ENCODE results near the gene PINLYP.

The PINLYP gene

DNA sequence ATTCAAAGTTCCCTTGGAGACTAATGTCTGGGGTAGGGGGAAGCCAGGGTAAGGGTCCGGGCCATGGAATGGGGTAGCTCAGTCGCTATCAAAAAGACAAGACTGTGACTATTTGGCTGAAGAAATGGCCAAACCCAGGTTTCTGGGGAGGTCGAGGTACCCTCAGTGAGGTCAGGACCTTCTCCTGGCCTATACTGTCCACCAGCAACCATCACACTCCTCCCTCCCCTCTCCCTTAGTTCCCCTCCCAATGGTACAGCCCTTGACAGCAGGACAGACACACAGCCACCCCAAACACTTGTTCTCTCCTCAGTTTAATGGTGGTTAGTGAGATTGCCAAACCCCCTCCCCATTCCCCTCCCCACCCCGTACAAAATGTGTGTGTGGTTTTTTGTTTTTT lies 46.5 kb downstream of the PINLYP start:
- no peak for DNase-seq (ENCODE audit: extremely low read depth, low read depth)
- TF ChIP-seq, protein P1, sequence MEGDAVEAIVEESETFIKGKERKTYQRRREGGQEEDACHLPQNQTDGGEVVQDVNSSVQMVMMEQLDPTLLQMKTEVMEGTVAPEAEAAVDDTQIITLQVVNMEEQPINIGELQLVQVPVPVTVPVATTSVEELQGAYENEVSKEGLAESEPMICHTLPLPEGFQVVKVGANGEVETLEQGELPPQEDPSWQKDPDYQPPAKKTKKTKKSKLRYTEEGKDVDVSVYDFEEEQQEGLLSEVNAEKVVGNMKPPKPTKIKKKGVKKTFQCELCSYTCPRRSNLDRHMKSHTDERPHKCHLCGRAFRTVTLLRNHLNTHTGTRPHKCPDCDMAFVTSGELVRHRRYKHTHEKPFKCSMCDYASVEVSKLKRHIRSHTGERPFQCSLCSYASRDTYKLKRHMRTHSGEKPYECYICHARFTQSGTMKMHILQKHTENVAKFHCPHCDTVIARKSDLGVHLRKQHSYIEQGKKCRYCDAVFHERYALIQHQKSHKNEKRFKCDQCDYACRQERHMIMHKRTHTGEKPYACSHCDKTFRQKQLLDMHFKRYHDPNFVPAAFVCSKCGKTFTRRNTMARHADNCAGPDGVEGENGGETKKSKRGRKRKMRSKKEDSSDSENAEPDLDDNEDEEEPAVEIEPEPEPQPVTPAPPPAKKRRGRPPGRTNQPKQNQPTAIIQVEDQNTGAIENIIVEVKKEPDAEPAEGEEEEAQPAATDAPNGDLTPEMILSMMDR (IDR thresholded peaks at IDR 0.05; ENCODE audit: low read depth, low read length, missing control alignments), result no peak
- H3K4me3 ChIP-seq (replicated peaks; ENCODE audit: low read depth, low read length), result no peak overlapping the region

DNA sequence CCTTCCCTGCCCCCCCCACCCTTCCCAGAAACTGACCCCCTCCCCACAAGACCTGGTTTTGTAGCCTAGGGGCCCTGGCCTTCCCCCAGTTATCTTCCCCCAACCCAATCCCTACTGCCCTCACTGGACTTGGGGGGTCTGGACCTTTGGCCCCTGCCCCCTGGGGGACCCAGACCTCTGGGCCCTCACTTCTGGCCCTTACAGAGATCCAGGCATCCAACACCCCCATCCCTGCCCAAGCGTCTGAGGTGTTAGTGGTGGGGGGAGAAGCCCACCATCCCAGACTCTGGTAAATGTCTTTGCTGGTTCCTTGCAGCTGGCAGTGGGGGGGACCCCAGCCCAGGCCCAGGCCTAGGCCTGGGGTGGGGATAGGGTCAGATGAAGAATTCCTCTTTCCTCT lies 47.4 kb downstream of the PINLYP start:
- TF ChIP-seq, protein P1 (IDR thresholded peaks at IDR 0.05; ENCODE audit: low read depth, low read length, missing control alignments), result no peak
- no peak for DNase-seq (ENCODE audit: extremely low read depth, low read depth)

DNA sequence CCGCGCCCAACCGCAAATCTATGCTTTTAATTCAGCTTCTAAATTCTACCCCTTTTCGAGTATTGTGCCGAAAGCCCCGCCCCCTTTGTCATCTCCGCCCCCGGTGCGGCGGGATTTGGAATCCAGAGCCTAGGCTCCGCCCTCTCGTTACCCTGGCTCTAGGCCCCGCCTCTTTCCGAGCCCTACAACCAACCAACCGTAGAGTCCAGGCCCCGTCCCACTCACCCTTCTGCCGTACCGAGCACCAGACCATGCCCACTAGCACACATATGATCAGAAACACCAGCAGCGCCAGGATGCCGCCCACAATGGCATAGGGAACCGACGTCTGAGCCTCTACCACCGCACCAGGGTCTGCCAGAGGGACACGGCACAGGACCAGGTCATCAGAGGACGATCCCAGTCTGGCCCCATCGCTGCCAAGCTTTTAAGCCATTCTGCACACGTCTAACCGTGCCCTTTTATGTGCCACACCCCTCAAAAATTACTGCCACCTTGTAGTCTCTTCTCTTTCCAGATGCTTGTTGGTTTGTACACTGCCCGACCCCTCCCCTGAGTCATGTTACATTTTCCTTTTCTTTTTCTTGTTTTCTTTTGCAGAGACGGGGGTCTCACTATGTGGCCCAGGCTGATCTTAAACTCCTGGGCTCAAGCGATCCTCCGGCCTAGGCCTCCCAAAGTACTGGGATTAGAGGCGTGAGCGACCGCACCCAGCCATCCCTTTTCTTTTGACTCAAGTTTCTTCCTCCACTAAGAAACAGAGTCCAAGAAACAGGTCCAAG lies 48.5 kb downstream of the PINLYP start:
- no peak for DNase-seq (ENCODE audit: extremely low read depth, low read depth)
- H3K4me3 ChIP-seq (replicated peaks; ENCODE audit: low read depth, low read length), result no peak overlapping the region
- TF ChIP-seq, protein P1 (IDR thresholded peaks at IDR 0.05; ENCODE audit: low read depth, low read length, missing control alignments), result no peak

More for the DNA sequence above, 47.4 kb downstream of the PINLYP start:
- H3K4me3 ChIP-seq (replicated peaks; ENCODE audit: low read depth, low read length), result no peak overlapping the region

DNA sequence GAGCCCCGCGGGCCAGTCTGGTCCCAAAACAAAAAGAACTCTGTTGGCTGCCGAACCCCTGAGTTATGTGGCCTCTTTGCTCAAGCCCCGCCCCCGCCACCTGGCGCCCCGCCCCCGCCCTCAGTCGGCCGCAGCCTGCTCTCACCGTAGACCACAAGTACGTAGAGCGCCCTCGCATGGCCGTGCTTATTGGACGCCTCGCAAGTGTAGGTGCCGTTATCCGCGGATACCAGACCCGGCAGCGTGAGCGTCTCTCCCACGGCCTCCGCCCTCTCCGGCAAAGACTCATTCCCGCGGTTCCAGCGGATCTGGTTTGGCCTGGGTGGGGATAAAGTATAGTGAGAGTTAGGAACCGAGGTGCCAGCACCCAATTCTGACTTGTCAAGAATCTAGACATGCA lies 49.3 kb downstream of the PINLYP start:
- H3K4me3 ChIP-seq (replicated peaks; ENCODE audit: low read depth, low read length), result no peak overlapping the region
- no peak for DNase-seq (ENCODE audit: extremely low read depth, low read depth)
- TF ChIP-seq, protein P1 (IDR thresholded peaks at IDR 0.05; ENCODE audit: low read depth, low read length, missing control alignments), result no peak

DNA sequence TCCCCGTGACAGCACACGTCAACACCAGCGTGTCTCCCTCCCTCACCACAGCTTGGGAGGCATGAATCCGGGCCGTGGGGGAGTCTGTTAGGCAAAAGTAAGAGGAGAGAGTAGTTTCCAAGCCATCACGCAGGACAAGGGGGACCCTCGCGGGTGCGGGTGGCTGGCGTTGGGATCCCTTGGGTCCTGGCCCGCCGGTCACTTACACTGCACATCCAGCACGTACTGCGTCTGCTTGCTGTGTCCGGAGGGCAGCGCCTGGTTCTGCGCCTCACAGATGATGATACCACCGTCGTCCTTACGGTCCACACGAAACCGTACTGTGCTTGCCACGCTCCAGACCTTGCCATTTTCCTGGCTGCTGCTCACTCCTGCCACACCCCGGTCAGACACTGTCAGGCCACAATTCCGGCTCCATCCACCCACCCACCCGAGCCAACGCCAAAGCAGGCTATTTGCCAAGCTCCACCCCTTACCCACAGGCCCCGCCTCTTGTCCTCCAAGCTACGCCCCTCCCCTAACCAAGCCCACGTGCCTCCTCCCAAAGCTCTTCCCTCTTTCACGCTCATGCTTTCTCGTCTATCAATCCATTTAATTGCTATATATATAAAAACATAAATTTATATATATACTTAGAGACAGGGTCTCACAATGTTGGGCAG lies 50.4 kb downstream of the PINLYP start:
- no peak overlapping the region for H3K4me3 ChIP-seq (replicated peaks; ENCODE audit: low read depth, low read length)
- TF ChIP-seq, protein P1 (IDR thresholded peaks at IDR 0.05; ENCODE audit: low read depth, low read length, missing control alignments), result no peak
- DNase-seq (ENCODE audit: extremely low read depth, low read depth), result no peak

DNA sequence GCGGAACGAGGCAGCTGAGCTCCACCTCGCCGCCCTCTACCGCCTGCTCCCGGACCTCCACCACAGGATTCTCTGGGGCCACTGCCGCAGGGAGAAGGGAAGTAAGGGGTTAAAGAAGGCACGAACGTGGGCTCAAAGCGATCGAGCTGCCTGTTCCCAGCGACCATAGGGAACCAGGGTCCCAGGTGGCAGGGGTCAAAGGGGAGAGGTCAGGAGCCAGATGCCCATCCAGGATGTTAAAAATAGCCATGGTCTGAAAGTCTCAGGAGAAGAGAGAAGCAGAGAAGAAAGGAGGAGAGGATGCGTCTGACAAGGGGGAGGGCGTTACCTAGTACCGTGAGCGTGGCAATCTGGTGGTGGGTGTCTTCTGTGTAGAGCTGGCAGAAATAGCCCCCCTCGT lies 51.2 kb downstream of the PINLYP start:
- no peak for DNase-seq (ENCODE audit: extremely low read depth, low read depth)
- H3K4me3 ChIP-seq (replicated peaks; ENCODE audit: low read depth, low read length), result no peak overlapping the region
- TF ChIP-seq, protein P1 (IDR thresholded peaks at IDR 0.05; ENCODE audit: low read depth, low read length, missing control alignments), result no peak
